Common myeloid progenitor, CD34-positive (primary cell): Measurements from ENCODE around the gene LAIR1.
"Not testable (repeated sequence)": the region's sequence is repeated elsewhere in the genome, so short reads cannot be mapped to it uniquely, and the experiment has no call there.

ENCODE experiments used
- CTCF ChIA-PET: fragments of 350-600 bp; sonication (Branson Sonifier 250); formaldehyde crosslinking; loops from one replicate; lab custom pipeline; 2021; ENCODE audit warnings: antibody characterized with exemption; lab: Charles Lee
- POLR2A ChIA-PET: fragments of 350-600 bp; sonication (Branson Sonifier 250); formaldehyde crosslinking; loops from one replicate; lab custom pipeline; 2021; ENCODE audit warnings: antibody characterized with exemption; lab: Charles Lee
- DNase-seq, 3 donors: peaks; one replicate each; pipeline versions ENCODE4 v3.0.0 to v3.0.0-alpha.2; 2013
- H3K27ac ChIP-seq, 2 experiments: 1 replicate in 1 of 2; 2 replicates in 1 of 2; pipeline ENCODE4 v1.7.0; 2013; ENCODE audit warnings: inconsistent platforms in 2 of 2, low read length in 2 of 2, mild to moderate bottlenecking in 2 of 2, low read depth in 1 of 2, moderate library complexity in 1 of 2; ENCODE audit not compliant: severe bottlenecking in 2 of 2, insufficient read depth in 1 of 2, poor library complexity in 1 of 2
- H3K27me3 ChIP-seq, 5 experiments: replicated peaks in 2 of 5; 1 replicate in 3 of 5; 2 replicates in 2 of 5; pipeline versions ENCODE4 v1.6.1 to v1.7.0; 2013; ENCODE audit warnings: low read length in 4 of 5, mild to moderate bottlenecking in 2 of 5, moderate library complexity in 2 of 5, inconsistent platforms in 1 of 5; ENCODE audit not compliant: insufficient read depth in 5 of 5, control insufficient read depth in 4 of 5
- H3K36me3 ChIP-seq, 4 experiments: 1 replicate in 2 of 4; 2 replicates in 2 of 4; pipeline versions ENCODE4 v1.6.1 to v1.7.0; 2013; ENCODE audit warnings: low read length in 3 of 4, control low read depth in 1 of 4, mild to moderate bottlenecking in 1 of 4; ENCODE audit not compliant: control insufficient read depth in 4 of 4, insufficient read depth in 4 of 4
- H3K4me1 ChIP-seq, 4 experiments: 1 replicate in 3 of 4; 2 replicates in 1 of 4; pipeline versions ENCODE4 v1.6.1 to v1.7.1; 2013; ENCODE audit warnings: low read length in 3 of 4, mild to moderate bottlenecking in 3 of 4, control low read depth in 1 of 4, inconsistent platforms in 1 of 4, moderate library complexity in 1 of 4; ENCODE audit not compliant: control insufficient read depth in 4 of 4, insufficient read depth in 4 of 4; ENCODE audit errors: control extremely low read depth in 1 of 4
- H3K4me3 ChIP-seq, 7 experiments: 1 replicate in 4 of 7; 2 replicates in 3 of 7; pipeline versions ENCODE4 v1.5.1 to v1.7.0; 2013; ENCODE audit warnings: mild to moderate bottlenecking in 7 of 7, low read length in 6 of 7, moderate library complexity in 6 of 7, inconsistent platforms in 2 of 7, low read depth in 2 of 7, control low read depth in 1 of 7; ENCODE audit not compliant: insufficient read depth in 4 of 7, control insufficient read depth in 1 of 7; ENCODE audit errors: extremely low read depth in 1 of 7
- H3K9me3 ChIP-seq, 5 experiments: 1 replicate in 4 of 5; 2 replicates in 1 of 5; pipeline versions ENCODE4 v1.6.1 to v1.7.1; 2013; ENCODE audit warnings: low read length in 4 of 5, mild to moderate bottlenecking in 2 of 5, inconsistent platforms in 1 of 5, low read depth in 1 of 5, moderate library complexity in 1 of 5; ENCODE audit not compliant: control insufficient read depth in 4 of 5, insufficient read depth in 2 of 5; ENCODE audit errors: control extremely low read depth in 1 of 5
- WGBS: methylation state at CpG from one replicate; pipeline ENCODE4 v1.1.5; 2013; ENCODE audit not compliant: insufficient coverage; 5-methylcytosine and 5-hydroxymethylcytosine counted together

LAIR1 gene

DNA sequence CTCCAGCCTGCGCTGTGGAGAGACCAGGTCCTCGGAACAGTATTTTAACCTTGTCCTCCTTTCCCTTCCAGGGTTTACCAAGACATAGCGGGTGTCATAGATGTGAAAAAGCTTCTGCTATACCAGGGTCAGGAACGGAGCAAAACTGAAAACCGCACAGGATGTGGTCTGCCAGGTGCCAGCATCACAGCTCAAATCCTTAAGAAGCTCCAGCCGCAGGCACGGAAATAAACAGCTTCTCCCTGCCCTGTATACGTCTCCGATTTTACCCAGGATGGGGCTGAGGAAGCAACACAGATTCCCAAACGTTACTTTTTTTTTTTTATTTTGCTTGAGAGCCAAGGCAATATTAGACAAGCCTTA, 5.7 kb upstream of the LAIR1 start:
- H3K27ac ChIP-seq, H3K36me3 ChIP-seq, POLR2A ChIA-PET, H3K9me3 ChIP-seq, H3K27me3 ChIP-seq: not testable (repeated sequence)
- CTCF ChIA-PET: interaction anchor here (1.0 to 6.9 kb wide), 2 partner anchors 13 to 19 kb away, joined by 4 to 61 read pairs; no protein-coding TSS in a partner anchor
- peak overlapping the region in 5 of 7 experiments; percentile 47 to 74 (median 57) for H3K4me3 ChIP-seq
- peak; percentile 75 to 95 (median 92) for DNase-seq
- 0% methylated on average over 4 of the region's 10 CpGs for WGBS
- H3K4me1 ChIP-seq: peaks cover 47 to 82% (median 68%) of the 10 kb centered on the region in 4 experiments

DNA sequence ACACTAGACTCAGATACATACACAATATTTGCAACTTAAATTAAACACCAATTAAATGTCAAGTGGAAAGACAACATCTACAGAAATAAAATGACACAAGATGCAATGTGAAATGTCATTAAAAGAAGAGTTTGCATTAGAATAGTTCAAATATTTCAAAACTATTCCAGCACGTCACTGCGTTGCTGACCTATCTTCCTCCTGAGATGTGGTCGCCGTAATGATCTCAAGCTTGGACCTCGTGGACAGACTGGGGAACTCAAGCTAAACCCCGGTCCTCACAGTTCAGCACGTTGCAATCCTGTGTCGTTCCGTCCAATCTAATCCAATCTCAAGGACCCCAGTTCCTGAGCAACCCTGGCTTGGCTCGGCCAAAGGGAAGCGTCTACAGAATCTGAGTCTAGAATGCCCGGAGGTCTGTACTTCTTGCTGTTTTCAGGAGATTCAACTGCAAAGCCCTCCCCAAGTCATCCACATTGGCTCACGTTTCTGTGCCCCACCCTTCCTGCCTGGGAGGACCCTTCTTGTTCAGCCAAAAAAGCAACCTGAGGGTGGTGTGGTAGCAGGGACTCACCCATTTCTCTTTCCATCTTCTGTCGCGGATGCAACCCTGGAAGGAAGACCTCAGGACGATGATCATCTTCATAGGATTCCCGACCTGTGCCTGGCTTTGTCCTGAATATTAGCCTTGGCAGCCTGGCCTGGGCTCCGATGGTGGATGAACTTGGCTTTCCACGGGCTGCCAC, 5.1 kb upstream of the LAIR1 start:
- DNase-seq, H3K9me3 ChIP-seq, POLR2A ChIA-PET, H3K36me3 ChIP-seq, H3K27me3 ChIP-seq: not testable (repeated sequence)
- CTCF ChIA-PET: interaction anchor here (1.0 to 6.9 kb wide), 2 partner anchors 13 to 20 kb away, joined by 4 to 61 read pairs; no protein-coding TSS in a partner anchor
- no CpG with 5 or more reads among the region's 19 CpGs for WGBS
- H3K4me1 ChIP-seq: peaks cover 51 to 82% (median 67%) of the 10 kb centered on the region in 4 experiments
- H3K27ac ChIP-seq: peak overlapping the region in 1 of 2 experiments; percentile 57
- H3K4me3 ChIP-seq: peak overlapping the region in 6 of 7 experiments; percentile 41 to 74 (median 64)

GRCh38 chr19:54369082-54369687, 4.5 kb upstream of the LAIR1 start:
- POLR2A ChIA-PET: no interaction called here
- Histone ChIP-seq H3K36me3 (peaks cover 0 to 2% (median 0%) of the 10 kb centered on the region in 4 experiments), H3K27ac (peak overlapping the region in 1 of 2 experiments; percentile 57)

DNA sequence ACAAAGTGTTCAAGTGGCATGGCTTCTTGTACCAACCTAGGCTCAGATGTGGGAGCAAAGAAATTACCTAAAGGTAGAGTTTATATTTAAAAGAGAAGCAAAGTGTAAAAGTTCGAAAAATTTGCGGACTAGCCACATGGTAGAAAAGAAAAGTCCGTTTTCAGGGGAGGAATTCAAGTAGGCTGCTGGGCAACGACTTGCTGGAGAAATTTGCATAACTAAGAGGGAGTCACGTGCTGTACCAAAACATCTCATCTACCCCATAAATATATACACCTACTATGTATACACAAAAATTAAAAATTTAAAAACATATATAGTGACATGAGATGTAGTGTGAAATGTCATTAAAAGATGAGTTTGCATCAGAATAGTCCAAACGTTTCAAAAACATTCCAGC, 2.1 kb upstream of the LAIR1 start:
- no peak for DNase-seq
- H3K36me3 ChIP-seq: peaks cover 0 to 4% (median 1%) of the 10 kb centered on the region in 4 experiments
- POLR2A ChIA-PET: no interaction called here
- no peaks in the 10 kb centered on the region for H3K9me3 ChIP-seq
- H3K4me3 ChIP-seq: peak overlapping the region in 3 of 7 experiments; percentile 2 to 31 (median 12)
- WGBS: 100% methylated on average over 2 of the region's 6 CpGs
- H3K27me3 ChIP-seq: no peaks in the 10 kb centered on the region
- no peak overlapping the region for H3K27ac ChIP-seq
- peaks cover 45 to 77% (median 61%) of the 10 kb centered on the region in 4 experiments for H3K4me1 ChIP-seq
- CTCF ChIA-PET: interaction anchor here (5.2 to 6.9 kb wide), 2 partner anchors 23 kb away, joined by 50 to 61 read pairs; no protein-coding TSS in a partner anchor

More at GRCh38 chr19:54369082-54369687, 4.5 kb upstream of the LAIR1 start:
- H3K9me3 ChIP-seq: no peaks in the 10 kb centered on the region
- WGBS: 5% methylated on average over 4 of the region's 8 CpGs
- H3K4me1 ChIP-seq: peaks cover 50 to 81% (median 65%) of the 10 kb centered on the region in 4 experiments
- CTCF ChIA-PET: interaction anchor here (6.9 kb wide), 1 partner anchor 20 kb away, joined by 61 read pairs; no protein-coding TSS in a partner anchor
- no peaks in the 10 kb centered on the region for H3K27me3 ChIP-seq
- no peak for DNase-seq
- peak overlapping the region in 6 of 7 experiments; percentile 41 to 74 (median 64) for H3K4me3 ChIP-seq

- Histone ChIP-seq H3K4me1 (peaks cover 43 to 74% (median 60%) of the 10 kb centered on the region in 4 experiments), H3K4me3 (peak overlapping the region in 1 of 7 experiments; percentile 81), H3K27ac (peak overlapping the region in 1 of 2 experiments; percentile 78)
- peak in 1 of 3 donors; percentile 35 for DNase-seq
- not testable (repeated sequence) for H3K9me3 ChIP-seq, H3K27me3 ChIP-seq, H3K36me3 ChIP-seq
- CTCF ChIA-PET: interaction anchor here (0.9 to 5.2 kb wide), 3 partner anchors 11 to 41 kb away, joined by 3 to 50 read pairs (median 8); no protein-coding TSS in a partner anchor
- 91% methylated on average over 3 of the region's 13 CpGs for WGBS
- POLR2A ChIA-PET: interaction anchor here (0.6 to 3.0 kb wide), 3 partner anchors 22 to 881 kb away, joined by 3 to 22 read pairs (median 3); no protein-coding TSS in a partner anchor
Measured at GRCh38 chr19:54365798-54366197, 1.1 kb upstream of the LAIR1 start.

- POLR2A ChIA-PET: interaction anchor here (0.6 to 1.0 kb wide), 2 partner anchors 17 to 26 kb away, joined by 3 to 4 read pairs; no protein-coding TSS in a partner anchor
- CTCF ChIA-PET: interaction anchor here (5.2 kb wide), 1 partner anchor 28 kb away, joined by 50 read pairs; no protein-coding TSS in a partner anchor
- peaks cover 25 to 62% (median 53%) of the 10 kb centered on the region in 4 experiments for H3K4me1 ChIP-seq
- peak overlapping the region in 4 of 7 experiments; percentile 31 to 88 (median 68) for H3K4me3 ChIP-seq
- H3K27ac ChIP-seq: peak overlapping the region in 1 of 2 experiments; percentile 3
- H3K9me3 ChIP-seq, H3K27me3 ChIP-seq: not testable (repeated sequence)
- DNase-seq: peak in 1 of 3 donors; percentile 48
- 0% methylated on average over 1 of the region's 10 CpGs for WGBS
- H3K36me3 ChIP-seq: peaks cover 5 to 22% (median 14%) of the 10 kb centered on the region in 4 experiments
Measured at GRCh38 chr19:54361680-54362422, 2.9 kb downstream of the LAIR1 start.
